ENCODE measurements around the gene ZSWIM1.

Gene ZSWIM1

GRCh38 chr20:45880988-45881788 is at the start of gene ZSWIM1:
Gene ZSWIM1 (plus strand): TSS chr20:45881227. CDS start chr20:45882593, 1,366 bp downstream.
- peak within 1 kb of the TSS; percentile 97 for H3K4me3 ChIP-seq (replicated peaks; ENCODE audit: low read depth, low read length)
- DNase-seq (ENCODE audit: low read depth) = peak; percentile 99
- TF ChIP-seq CTCF (IDR thresholded peaks at IDR 0.05; ENCODE audit: low read length, missing control alignments) = no peak

GRCh38 chr20:45832619-45833018 is 48.4 kb upstream of the ZSWIM1 start:
- H3K4me3 ChIP-seq (replicated peaks; ENCODE audit: low read depth, low read length) = no peak overlapping the region
- DNase-seq (ENCODE audit: low read depth) = no peak
- no peak for TF ChIP-seq CTCF (IDR thresholded peaks at IDR 0.05; ENCODE audit: low read length, missing control alignments)

GRCh38 chr20:45833030-45833882 is 47.8 kb upstream of the ZSWIM1 start, which contains the start of gene SNX21:
Gene SNX21 (plus strand): TSS chr20:45833799. CDS start chr20:45833920, 121 bp downstream.
- DNase-seq (ENCODE audit: low read depth) = peak; percentile 97
- no peak for TF ChIP-seq CTCF (IDR thresholded peaks at IDR 0.05; ENCODE audit: low read length, missing control alignments)
- H3K4me3 ChIP-seq (replicated peaks; ENCODE audit: low read depth, low read length) = peak within 1 kb of the TSS; percentile 70

GRCh38 chr20:45833883-45834796 is 46.9 kb upstream of the ZSWIM1 start:
- H3K4me3 ChIP-seq (replicated peaks; ENCODE audit: low read depth, low read length) = peak overlapping the region; percentile 70
- DNase-seq (ENCODE audit: low read depth) = peak; percentile 63
- no peak for TF ChIP-seq CTCF (IDR thresholded peaks at IDR 0.05; ENCODE audit: low read length, missing control alignments)

- no peak for DNase-seq (ENCODE audit: low read depth)
- TF ChIP-seq CTCF (IDR thresholded peaks at IDR 0.05; ENCODE audit: low read length, missing control alignments) = no peak
- peak overlapping the region; percentile 70 for H3K4me3 ChIP-seq (replicated peaks; ENCODE audit: low read depth, low read length)
Observed at GRCh38 chr20:45834797-45835161, 46.2 kb upstream of the ZSWIM1 start.

- peak overlapping the region; percentile 70 for H3K4me3 ChIP-seq (replicated peaks; ENCODE audit: low read depth, low read length)
- DNase-seq (ENCODE audit: low read depth) = peak; percentile 13
- TF ChIP-seq CTCF (IDR thresholded peaks at IDR 0.05; ENCODE audit: low read length, missing control alignments) = no peak
Observed at GRCh38 chr20:45835329-45835765, 45.7 kb upstream of the ZSWIM1 start.
